ENCODE data around the gene TSSK3. TPM values are rescaled to one million over a fixed set of nuclear protein-coding genes. Genes with fewer than 3 reads are reported as not detected.

The TSSK3 gene
- total RNA-seq, 2 donors from 2014 or later = 3.4 to 6.4 TPM

DNA sequence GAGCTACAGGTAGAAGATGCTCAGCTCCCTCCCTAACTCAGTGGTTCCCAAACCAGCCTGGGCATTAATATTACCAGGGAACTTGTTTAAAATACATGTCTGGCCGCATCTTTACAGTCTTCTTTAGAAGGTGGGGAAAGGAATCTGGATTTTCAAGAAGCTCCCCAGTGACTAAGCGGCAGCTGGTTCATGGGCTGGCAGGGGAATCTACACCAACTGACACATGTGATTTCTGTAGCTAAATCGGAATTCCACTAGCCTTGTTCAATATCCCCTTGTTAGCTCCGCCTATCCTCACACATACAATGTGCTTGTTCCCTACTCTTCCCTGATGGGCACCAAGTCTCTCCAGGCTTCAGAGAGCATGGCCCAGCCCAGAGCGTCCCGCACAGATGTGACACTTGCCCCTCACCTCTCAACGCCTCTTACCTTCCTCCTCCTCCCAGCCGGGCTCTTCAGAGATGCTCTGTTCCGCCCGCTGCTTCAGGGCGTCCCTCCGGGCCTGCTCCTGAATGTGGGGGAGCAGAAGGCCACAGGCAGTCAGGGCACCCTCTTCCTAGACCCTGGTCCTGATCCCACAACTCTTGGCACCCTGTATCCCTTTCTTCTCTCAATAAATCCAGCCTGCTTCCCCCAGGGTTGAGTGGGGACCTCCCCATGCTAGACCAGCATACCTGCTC, 15.3 kb downstream of the TSSK3 start:
- no peak for DNase-seq
- H3K36me3 ChIP-seq (ENCODE audit: control insufficient read depth, insufficient read depth, low read length) = peaks cover 94% of the 10 kb centered on the region
- H3K9ac ChIP-seq (ENCODE audit: extremely low read depth, low read length, poor library complexity, severe bottlenecking) = no peak overlapping the region
- Mint-ChIP-seq H3K36me3 (ENCODE audit: low read depth) (peaks cover 77% of the 10 kb centered on the region), H3K4me1 (no peaks in the 10 kb centered on the region), H3K4me3 (no peak overlapping the region), H3K9me3 (no peaks in the 10 kb centered on the region), H3K27ac (no peak overlapping the region), H3K27me3 (ENCODE audit: insufficient read depth) (no peaks in the 10 kb centered on the region)
- H3K27ac ChIP-seq (ENCODE audit: low read depth, low read length) = no peak overlapping the region
- TF ChIP-seq, protein P1, sequence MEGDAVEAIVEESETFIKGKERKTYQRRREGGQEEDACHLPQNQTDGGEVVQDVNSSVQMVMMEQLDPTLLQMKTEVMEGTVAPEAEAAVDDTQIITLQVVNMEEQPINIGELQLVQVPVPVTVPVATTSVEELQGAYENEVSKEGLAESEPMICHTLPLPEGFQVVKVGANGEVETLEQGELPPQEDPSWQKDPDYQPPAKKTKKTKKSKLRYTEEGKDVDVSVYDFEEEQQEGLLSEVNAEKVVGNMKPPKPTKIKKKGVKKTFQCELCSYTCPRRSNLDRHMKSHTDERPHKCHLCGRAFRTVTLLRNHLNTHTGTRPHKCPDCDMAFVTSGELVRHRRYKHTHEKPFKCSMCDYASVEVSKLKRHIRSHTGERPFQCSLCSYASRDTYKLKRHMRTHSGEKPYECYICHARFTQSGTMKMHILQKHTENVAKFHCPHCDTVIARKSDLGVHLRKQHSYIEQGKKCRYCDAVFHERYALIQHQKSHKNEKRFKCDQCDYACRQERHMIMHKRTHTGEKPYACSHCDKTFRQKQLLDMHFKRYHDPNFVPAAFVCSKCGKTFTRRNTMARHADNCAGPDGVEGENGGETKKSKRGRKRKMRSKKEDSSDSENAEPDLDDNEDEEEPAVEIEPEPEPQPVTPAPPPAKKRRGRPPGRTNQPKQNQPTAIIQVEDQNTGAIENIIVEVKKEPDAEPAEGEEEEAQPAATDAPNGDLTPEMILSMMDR (conservative IDR thresholded peaks at IDR 0.05) = no peak
- no peaks in the 10 kb centered on the region for H3K9me3 ChIP-seq (ENCODE audit: control insufficient read depth, low read length)
- WGBS, 2 experiments (ENCODE audit: insufficient coverage in 1 of 2, insufficient read length in 1 of 2) = 92 to 98% methylated on average over 7 to 12 of the region's 12 CpGs
- H3K4me3 ChIP-seq (ENCODE audit: low read length) = no peak overlapping the region
- no peaks in the 10 kb centered on the region for H3K27me3 ChIP-seq (ENCODE audit: control insufficient read depth, insufficient read depth, low read length, poor library complexity, severe bottlenecking)
- H3K4me1 ChIP-seq (ENCODE audit: control insufficient read depth, insufficient read depth, low read length) = no peaks in the 10 kb centered on the region

DNA sequence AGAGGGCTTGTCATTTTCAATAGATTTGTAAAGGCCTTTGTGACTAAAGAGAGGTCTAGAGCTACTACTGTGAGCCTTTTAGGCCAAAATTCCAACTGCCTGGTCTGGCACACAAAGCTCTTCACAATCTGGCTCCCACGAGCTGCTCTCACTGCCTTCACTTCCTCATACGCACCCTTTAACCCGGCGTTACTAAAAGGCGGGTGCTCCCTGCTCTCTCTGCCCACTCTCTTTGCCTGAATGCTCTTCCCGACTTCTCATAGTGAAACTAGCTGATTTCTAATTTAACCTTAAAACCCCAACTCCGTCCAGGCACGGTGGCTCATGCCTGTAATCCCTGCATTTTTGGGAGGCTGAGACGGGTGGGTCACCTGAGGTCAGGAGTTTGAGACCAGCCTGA, 17.7 kb downstream of the TSSK3 start:
- no peaks in the 10 kb centered on the region for H3K27me3 Mint-ChIP-seq (ENCODE audit: insufficient read depth)
- Histone ChIP-seq H3K9ac (ENCODE audit: extremely low read depth, low read length, poor library complexity, severe bottlenecking) (no peak overlapping the region), H3K9me3 (ENCODE audit: control insufficient read depth, low read length) (no peaks in the 10 kb centered on the region), H3K4me3 (ENCODE audit: low read length) (no peak overlapping the region), H3K27me3 (ENCODE audit: control insufficient read depth, insufficient read depth, low read length, poor library complexity, severe bottlenecking) (no peaks in the 10 kb centered on the region), H3K36me3 (ENCODE audit: control insufficient read depth, insufficient read depth, low read length) (peaks cover 97% of the 10 kb centered on the region), H3K27ac (ENCODE audit: low read depth, low read length) (peak overlapping the region; percentile 38), H3K4me1 (ENCODE audit: control insufficient read depth, insufficient read depth, low read length) (no peaks in the 10 kb centered on the region)
- H3K36me3 Mint-ChIP-seq (ENCODE audit: low read depth) = peaks cover 79% of the 10 kb centered on the region
- DNase-seq = no peak
- no peak overlapping the region for H3K27ac Mint-ChIP-seq
- 88 to 96% methylated on average over 9 of the region's 9 CpGs for WGBS, 2 experiments (ENCODE audit: insufficient coverage in 1 of 2, insufficient read length in 1 of 2)
- H3K4me3 Mint-ChIP-seq = no peak overlapping the region
- H3K4me1 Mint-ChIP-seq = no peaks in the 10 kb centered on the region
- TF ChIP-seq, protein P1 (conservative IDR thresholded peaks at IDR 0.05) = no peak
- H3K9me3 Mint-ChIP-seq = no peaks in the 10 kb centered on the region

DNA sequence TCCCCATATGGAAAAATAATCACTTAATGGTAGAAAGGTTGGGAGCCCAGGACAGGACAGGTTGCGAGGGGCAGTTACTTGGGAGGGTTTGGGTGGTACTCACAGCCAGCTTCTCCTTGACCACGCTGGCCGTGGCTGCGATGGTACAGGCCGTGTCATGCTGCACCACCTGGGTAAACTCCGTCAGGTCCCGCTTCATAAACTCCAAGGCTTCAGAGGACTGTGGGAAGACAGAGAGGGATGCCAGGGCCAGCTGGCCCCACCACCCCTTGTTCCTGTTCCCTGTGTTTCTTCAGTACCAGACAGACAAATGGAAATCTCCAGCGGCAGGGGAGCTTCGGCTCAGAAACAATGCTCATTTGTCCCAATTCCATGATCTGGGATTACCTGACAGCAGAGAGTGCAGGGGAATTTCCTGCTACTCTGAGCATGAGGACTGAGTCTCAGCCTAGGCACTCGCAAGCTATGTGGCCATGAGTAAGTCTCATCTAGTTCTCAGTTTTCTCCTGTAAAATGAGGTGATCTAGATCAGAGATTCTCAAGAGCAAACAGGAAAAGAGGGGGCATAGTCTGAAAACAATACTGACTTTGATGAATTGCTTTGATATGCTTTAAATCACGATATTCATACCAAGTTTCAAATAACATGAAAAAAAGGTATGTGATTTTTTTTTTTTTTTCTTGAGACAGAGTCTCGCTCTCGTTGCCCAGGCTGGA, 24.5 kb downstream of the TSSK3 start:
- DNase-seq = no peak
- Histone ChIP-seq H3K27me3 (ENCODE audit: control insufficient read depth, insufficient read depth, low read length, poor library complexity, severe bottlenecking) (no peaks in the 10 kb centered on the region), H3K9ac (ENCODE audit: extremely low read depth, low read length, poor library complexity, severe bottlenecking) (no peak overlapping the region), H3K36me3 (ENCODE audit: control insufficient read depth, insufficient read depth, low read length) (peaks cover 93% of the 10 kb centered on the region), H3K27ac (ENCODE audit: low read depth, low read length) (no peak overlapping the region), H3K4me3 (ENCODE audit: low read length) (no peak overlapping the region), H3K4me1 (ENCODE audit: control insufficient read depth, insufficient read depth, low read length) (no peaks in the 10 kb centered on the region), H3K9me3 (ENCODE audit: control insufficient read depth, low read length) (no peaks in the 10 kb centered on the region)
- TF ChIP-seq, protein P1 (conservative IDR thresholded peaks at IDR 0.05) = no peak
- Mint-ChIP-seq H3K27me3 (ENCODE audit: insufficient read depth) (no peaks in the 10 kb centered on the region), H3K9me3 (no peaks in the 10 kb centered on the region), H3K4me1 (no peaks in the 10 kb centered on the region), H3K36me3 (ENCODE audit: low read depth) (peaks cover 52% of the 10 kb centered on the region), H3K4me3 (no peak overlapping the region), H3K27ac (no peak overlapping the region)
- WGBS, 2 experiments (ENCODE audit: insufficient coverage in 1 of 2, insufficient read length in 1 of 2) = 89 to 95% methylated on average over 4 to 12 of the region's 13 CpGs
